ENCODE data around the gene SASS6.

Gene SASS6

GRCh38 chr1:100162881-100163280 is 30.2 kb upstream of the SASS6 start:
- no peak for TF ChIP-seq CTCF (IDR thresholded peaks at IDR 0.05; ENCODE audit: extremely low read depth, insufficient read depth, missing control alignments)
- no peak for DNase-seq (ENCODE audit: low spot score)
- in situ Hi-C loops (cut with MboI; ENCODE audit: low pct_unique_long_range_greater_than_20kb, low sequenced_read_pairs, unreplicated experiment), result no loop called here

- in situ Hi-C loops (cut with MboI; ENCODE audit: low pct_unique_long_range_greater_than_20kb, low sequenced_read_pairs, unreplicated experiment), result no loop called here
- DNase-seq (ENCODE audit: low spot score), result no peak
- TF ChIP-seq CTCF (IDR thresholded peaks at IDR 0.05; ENCODE audit: extremely low read depth, insufficient read depth, missing control alignments), result no peak
Measured at GRCh38 chr1:100152271-100152670, 19.5 kb upstream of the SASS6 start.

GRCh38 chr1:100151679-100152078 is 18.9 kb upstream of the SASS6 start:
- in situ Hi-C loops (cut with MboI; ENCODE audit: low pct_unique_long_range_greater_than_20kb, low sequenced_read_pairs, unreplicated experiment), result no loop called here
- TF ChIP-seq CTCF (IDR thresholded peaks at IDR 0.05; ENCODE audit: extremely low read depth, insufficient read depth, missing control alignments), result no peak
- no peak for DNase-seq (ENCODE audit: low spot score)

GRCh38 chr1:100147875-100148274 is 15.1 kb upstream of the SASS6 start:
- no peak for TF ChIP-seq CTCF (IDR thresholded peaks at IDR 0.05; ENCODE audit: extremely low read depth, insufficient read depth, missing control alignments)
- in situ Hi-C loops (cut with MboI; ENCODE audit: low pct_unique_long_range_greater_than_20kb, low sequenced_read_pairs, unreplicated experiment), result no loop called here
- no peak for DNase-seq (ENCODE audit: low spot score)

- no peak for DNase-seq (ENCODE audit: low spot score)
- TF ChIP-seq CTCF (IDR thresholded peaks at IDR 0.05; ENCODE audit: extremely low read depth, insufficient read depth, missing control alignments), result no peak
- in situ Hi-C loops (cut with MboI; ENCODE audit: low pct_unique_long_range_greater_than_20kb, low sequenced_read_pairs, unreplicated experiment), result no loop called here
Measured at GRCh38 chr1:100146958-100147357, 14.2 kb upstream of the SASS6 start.

GRCh38 chr1:100145116-100145515 is 12.4 kb upstream of the SASS6 start:
- DNase-seq (ENCODE audit: low spot score), result no peak
- in situ Hi-C loops (cut with MboI; ENCODE audit: low pct_unique_long_range_greater_than_20kb, low sequenced_read_pairs, unreplicated experiment), result no loop called here
- TF ChIP-seq CTCF (IDR thresholded peaks at IDR 0.05; ENCODE audit: extremely low read depth, insufficient read depth, missing control alignments), result no peak

- TF ChIP-seq CTCF (IDR thresholded peaks at IDR 0.05; ENCODE audit: extremely low read depth, insufficient read depth, missing control alignments), result no peak
- DNase-seq (ENCODE audit: low spot score), result no peak
- in situ Hi-C loops (cut with MboI; ENCODE audit: low pct_unique_long_range_greater_than_20kb, low sequenced_read_pairs, unreplicated experiment), result no loop called here
Measured at GRCh38 chr1:100142343-100142742, 9.6 kb upstream of the SASS6 start.

All from GM13977 (cell line).